ENCODE data around the gene ZP1.

- TF ChIP-seq CTCF (IDR thresholded peaks at IDR 0.05) (no peak), POLR2A (IDR thresholded peaks at IDR 0.05) (no peak)
Observed at GRCh38 chr11:60880643-60881282, 13.4 kb downstream of the ZP1 start.
